ENCODE results near the gene DHODH. TPM values are rescaled to one million over a fixed set of nuclear protein-coding genes. Genes with fewer than 3 reads are reported as not detected.

The DHODH gene
- total and polyA plus RNA-seq, 2 of the 13 experiments (the other 11 are each of a cell fraction or from before 2014, with no cell fraction given), result 10.7 to 16.4 TPM

DNA sequence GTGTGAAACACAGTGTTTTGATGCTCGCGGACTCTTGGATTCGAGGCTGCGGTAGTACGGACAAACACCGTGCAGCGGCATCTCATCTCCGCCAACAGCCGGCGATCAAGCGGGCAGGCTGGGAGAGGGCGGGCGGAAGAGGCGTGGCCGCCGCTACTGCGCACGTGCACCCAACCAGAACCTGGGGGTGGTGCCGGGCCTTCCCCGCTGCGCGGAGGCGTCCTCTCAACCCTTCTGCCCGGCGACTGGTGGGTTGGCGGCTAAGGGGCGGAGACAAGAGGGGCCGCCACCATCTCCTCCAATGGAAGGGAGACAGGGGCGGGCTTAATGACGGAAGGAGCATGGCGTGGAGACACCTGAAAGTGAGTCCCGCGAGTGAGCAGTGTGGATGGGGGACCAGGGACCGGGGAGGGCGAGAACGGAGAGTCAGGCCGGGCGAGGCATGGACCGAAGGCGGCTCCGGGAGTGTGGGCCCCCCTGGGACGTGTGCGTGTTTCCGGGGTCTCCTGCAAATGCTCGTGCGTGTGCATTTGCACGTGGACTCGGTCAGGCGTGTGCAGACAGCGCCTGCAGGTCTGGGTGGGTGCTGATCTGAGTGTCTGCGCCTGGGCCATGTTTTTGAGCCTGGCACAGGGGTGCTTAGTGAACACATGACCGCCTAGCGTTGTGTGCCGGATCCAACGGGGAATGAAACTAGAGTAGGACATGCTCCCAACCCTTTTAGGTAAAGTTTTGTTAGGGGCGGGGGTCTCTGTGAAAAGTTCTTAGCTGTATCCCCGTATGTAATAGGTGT, at the start of gene DHODH (continued):
- TF ChIP-seq SUZ12 (IDR thresholded peaks at IDR 0.05; ENCODE audit: low read depth, low read length) (no peak), ZNF776 (CRISPR knock-in tag; IDR thresholded peaks at IDR 0.05) (peak; percentile 48; the same call in 1 of the 2 replicates), ZSCAN30 (CRISPR knock-in tag; IDR thresholded peaks at IDR 0.05) (no peak), SMC3 (IDR thresholded peaks at IDR 0.05; ENCODE audit: low read length) (no peak), ZNF432 (CRISPR knock-in tag; IDR thresholded peaks at IDR 0.05; ENCODE audit: borderline replicate concordance) (no peak), ISL2 (CRISPR knock-in tag; IDR thresholded peaks at IDR 0.05) (no peak; the same call in 1 of the 2 replicates), ZNF7 (CRISPR knock-in tag; IDR thresholded peaks at IDR 0.05) (no peak), MIXL1 (CRISPR knock-in tag; IDR thresholded peaks at IDR 0.05) (no peak), RARG (CRISPR knock-in tag; IDR thresholded peaks at IDR 0.05; ENCODE audit: low read depth) (no peak), ZNF543 (CRISPR knock-in tag; IDR thresholded peaks at IDR 0.05) (0 out of 2 replicates have a peak, but pooled peaks have one; percentile 56), MTF1 (CRISPR knock-in tag; IDR thresholded peaks at IDR 0.05) (no peak), ZNF10 (CRISPR knock-in tag; IDR thresholded peaks at IDR 0.05; ENCODE audit: borderline replicate concordance, low read depth) (no peak), NFKBIZ (CRISPR knock-in tag; IDR thresholded peaks at IDR 0.05) (peak; percentile 55; the same call in 1 of the 2 replicates), HDAC2 (CRISPR knock-in tag; IDR thresholded peaks at IDR 0.05) (peak; percentile 79), KLF6 (CRISPR knock-in tag; IDR thresholded peaks at IDR 0.05) (peak; percentile 79), BHLHE40 (IDR thresholded peaks at IDR 0.05; ENCODE audit: low read length) (peak; percentile 99)
- TF ChIP-seq, protein P1, sequence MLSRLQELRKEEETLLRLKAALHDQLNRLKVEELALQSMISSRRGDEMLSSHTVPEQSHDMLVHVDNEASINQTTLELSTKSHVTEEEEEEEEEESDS (CRISPR knock-in tag; IDR thresholded peaks at IDR 0.05; ENCODE audit: borderline replicate concordance), result 0 out of 2 replicates have a peak, but pooled peaks have one; percentile 23
- TF ChIP-seq, protein P2, sequence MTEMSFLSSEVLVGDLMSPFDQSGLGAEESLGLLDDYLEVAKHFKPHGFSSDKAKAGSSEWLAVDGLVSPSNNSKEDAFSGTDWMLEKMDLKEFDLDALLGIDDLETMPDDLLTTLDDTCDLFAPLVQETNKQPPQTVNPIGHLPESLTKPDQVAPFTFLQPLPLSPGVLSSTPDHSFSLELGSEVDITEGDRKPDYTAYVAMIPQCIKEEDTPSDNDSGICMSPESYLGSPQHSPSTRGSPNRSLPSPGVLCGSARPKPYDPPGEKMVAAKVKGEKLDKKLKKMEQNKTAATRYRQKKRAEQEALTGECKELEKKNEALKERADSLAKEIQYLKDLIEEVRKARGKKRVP (CRISPR knock-in tag; IDR thresholded peaks at IDR 0.05), result no peak; a peak in 1 of 4 replicates
- TF ChIP-seq, protein P3, sequence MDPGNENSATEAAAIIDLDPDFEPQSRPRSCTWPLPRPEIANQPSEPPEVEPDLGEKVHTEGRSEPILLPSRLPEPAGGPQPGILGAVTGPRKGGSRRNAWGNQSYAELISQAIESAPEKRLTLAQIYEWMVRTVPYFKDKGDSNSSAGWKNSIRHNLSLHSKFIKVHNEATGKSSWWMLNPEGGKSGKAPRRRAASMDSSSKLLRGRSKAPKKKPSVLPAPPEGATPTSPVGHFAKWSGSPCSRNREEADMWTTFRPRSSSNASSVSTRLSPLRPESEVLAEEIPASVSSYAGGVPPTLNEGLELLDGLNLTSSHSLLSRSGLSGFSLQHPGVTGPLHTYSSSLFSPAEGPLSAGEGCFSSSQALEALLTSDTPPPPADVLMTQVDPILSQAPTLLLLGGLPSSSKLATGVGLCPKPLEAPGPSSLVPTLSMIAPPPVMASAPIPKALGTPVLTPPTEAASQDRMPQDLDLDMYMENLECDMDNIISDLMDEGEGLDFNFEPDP (CRISPR knock-in tag; conservative IDR thresholded peaks at IDR 0.05), result no peak
- TF ChIP-seq, protein P4, sequence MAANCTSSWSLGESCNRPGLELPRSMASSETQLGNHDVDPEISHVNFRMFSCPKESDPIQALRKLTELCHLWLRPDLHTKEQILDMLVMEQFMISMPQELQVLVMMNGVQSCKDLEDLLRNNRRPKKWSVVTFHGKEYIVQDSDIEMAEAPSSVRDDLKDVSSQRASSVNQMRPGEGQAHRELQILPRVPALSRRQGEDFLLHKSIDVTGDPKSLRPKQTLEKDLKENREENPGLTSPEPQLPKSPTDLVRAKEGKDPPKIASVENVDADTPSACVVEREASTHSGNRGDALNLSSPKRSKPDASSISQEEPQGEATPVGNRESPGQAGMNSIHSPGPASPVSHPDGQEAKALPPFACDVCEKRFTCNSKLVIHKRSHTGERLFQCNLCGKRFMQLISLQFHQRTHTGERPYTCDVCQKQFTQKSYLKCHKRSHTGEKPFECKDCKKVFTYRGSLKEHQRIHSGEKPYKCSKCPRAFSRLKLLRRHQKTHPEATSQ (CRISPR knock-in tag; IDR thresholded peaks at IDR 0.05; ENCODE audit: borderline replicate concordance), result no peak
- TF ChIP-seq, protein P5, sequence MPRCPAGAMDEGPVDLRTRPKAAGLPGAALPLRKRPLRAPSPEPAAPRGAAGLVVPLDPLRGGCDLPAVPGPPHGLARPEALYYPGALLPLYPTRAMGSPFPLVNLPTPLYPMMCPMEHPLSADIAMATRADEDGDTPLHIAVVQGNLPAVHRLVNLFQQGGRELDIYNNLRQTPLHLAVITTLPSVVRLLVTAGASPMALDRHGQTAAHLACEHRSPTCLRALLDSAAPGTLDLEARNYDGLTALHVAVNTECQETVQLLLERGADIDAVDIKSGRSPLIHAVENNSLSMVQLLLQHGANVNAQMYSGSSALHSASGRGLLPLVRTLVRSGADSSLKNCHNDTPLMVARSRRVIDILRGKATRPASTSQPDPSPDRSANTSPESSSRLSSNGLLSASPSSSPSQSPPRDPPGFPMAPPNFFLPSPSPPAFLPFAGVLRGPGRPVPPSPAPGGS (CRISPR knock-in tag; IDR thresholded peaks at IDR 0.05), result peak; percentile 49; the same call in 1 of the 2 replicates
- TF ChIP-seq, protein P6, sequence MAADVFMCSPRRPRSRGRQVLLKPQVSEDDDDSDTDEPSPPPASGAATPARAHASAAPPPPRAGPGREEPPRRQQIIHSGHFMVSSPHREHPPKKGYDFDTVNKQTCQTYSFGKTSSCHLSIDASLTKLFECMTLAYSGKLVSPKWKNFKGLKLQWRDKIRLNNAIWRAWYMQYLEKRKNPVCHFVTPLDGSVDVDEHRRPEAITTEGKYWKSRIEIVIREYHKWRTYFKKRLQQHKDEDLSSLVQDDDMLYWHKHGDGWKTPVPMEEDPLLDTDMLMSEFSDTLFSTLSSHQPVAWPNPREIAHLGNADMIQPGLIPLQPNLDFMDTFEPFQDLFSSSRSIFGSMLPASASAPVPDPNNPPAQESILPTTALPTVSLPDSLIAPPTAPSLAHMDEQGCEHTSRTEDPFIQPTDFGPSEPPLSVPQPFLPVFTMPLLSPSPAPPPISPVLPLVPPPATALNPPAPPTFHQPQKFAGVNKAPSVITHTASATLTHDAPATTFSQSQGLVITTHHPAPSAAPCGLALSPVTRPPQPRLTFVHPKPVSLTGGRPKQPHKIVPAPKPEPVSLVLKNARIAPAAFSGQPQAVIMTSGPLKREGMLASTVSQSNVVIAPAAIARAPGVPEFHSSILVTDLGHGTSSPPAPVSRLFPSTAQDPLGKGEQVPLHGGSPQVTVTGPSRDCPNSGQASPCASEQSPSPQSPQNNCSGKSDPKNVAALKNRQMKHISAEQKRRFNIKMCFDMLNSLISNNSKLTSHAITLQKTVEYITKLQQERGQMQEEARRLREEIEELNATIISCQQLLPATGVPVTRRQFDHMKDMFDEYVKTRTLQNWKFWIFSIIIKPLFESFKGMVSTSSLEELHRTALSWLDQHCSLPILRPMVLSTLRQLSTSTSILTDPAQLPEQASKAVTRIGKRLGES (CRISPR knock-in tag; IDR thresholded peaks at IDR 0.05; ENCODE audit: borderline replicate concordance), result no peak; the same call in 1 of the 2 replicates
